Right lung (tissue), 5 donors: Measurements from ENCODE around the gene SMTNL1. TPM values are rescaled to one million over a fixed set of nuclear protein-coding genes. Genes with fewer than 3 reads are reported as not detected.

Source experiments
- DNase-seq, 2 donors: peaks; one replicate each; pipeline ENCODE4 v3.0.0-alpha.2; 2013
- polyA plus RNA-seq, 5 donors: library from polyadenylated mRNA; unstranded; fragments of 120-200 nt; gene quantifications; one replicate each; pipeline versions ENCODE4 v1.2.1 to v1.2.3, GENCODE V29; 2013; ENCODE audit warnings: inconsistent platforms in 1 of 5, low replicate concordance in 1 of 5; ENCODE audit not compliant: insufficient read length in 5 of 5, insufficient read depth in 1 of 5

The SMTNL1 gene
- polyA plus RNA-seq, 5 donors = 0.48 to 9.2 (median 0.59) TPM

DNA sequence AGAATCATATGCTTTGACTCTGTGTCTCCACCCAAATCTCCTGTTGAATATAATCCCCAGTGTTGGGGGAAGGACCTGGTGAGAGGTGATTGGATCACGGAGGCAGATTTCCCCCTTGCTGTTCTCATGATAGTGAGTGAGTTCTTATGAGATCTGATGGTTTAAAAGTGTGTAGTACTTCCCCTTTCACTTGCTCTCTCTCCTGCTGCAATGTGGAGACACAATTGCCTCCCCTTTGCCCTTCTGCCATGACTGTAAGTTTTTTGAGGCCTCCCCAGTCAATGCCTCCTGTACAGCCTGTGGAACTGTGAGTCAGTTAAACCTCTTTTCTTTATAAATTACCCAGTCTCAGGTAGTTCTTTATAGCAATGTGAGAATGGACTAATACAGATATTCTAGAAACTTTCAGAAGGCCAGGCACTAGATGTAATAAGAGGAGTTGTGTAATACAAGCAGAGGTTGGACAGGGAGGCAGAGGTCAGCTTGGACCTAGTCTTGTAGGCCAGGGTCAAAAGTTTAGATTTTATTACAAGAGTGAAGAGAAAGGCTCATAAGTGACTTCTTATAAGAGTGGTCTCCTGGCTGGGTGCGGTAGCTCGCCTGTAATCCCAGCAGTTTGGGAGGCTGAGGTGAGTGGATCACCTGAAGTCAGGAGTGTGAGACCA, 50.8 kb downstream of the SMTNL1 start:
- no peak for DNase-seq

DNA sequence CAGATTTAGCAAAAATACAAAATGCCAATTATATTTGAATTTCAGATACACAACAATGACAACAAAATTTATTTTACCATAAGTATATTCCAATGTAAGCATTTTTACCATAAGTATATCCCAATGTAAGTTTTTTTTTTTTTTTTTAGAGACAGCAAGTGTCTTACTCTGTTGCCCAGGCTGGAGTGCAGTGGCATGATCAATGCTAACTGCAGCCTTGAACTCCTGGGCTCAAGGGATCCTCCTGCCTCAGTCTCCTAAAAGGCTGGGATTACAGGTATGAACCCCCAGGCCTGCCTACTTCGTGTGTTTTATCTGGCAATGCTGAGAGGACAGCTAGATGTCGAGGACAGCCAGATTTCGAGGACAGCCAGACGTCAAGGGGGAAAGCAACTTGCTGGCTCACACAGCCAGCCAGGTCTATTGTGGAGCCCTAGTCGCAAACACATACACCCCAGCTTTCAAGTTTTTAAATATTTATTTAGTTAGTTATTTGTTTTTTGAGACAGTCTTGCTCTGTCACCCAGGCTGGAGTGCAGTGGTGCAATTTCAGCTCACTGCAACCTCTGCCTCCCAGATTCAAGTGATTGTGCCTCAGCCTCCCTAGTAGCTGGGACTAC, 59.0 kb downstream of the SMTNL1 start:
- DNase-seq = no peak

DNA sequence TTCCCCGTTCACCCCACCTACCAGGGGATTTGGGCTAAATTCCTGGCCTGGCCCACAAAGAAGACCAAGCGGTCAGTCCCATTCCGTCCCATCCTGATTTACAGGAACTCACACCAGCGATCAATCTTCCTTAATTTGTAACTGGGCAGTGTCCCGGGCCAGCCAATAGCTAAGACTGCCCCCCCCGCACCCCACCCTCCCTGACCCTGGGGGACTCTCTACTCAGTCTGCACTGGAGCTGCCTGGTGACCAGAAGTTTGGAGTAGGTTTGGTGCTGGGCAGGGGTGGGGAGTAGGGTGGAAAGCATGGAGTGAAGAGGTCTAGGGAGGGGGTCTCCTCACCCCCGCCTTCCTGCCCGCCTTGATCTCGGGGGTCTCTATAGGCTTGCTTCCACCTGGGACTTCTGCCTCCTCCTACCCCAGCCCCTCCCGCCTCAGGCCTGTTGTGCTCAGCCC, 60.1 kb downstream of the SMTNL1 start, which contains the start of gene SERPING1:
Gene SERPING1, plus strand, starts transcription at position 225 of the 455 bp plus-strand sequence. CDS start 586 bp downstream, outside the sequence.
- DNase-seq = peak; percentile 55

DNA sequence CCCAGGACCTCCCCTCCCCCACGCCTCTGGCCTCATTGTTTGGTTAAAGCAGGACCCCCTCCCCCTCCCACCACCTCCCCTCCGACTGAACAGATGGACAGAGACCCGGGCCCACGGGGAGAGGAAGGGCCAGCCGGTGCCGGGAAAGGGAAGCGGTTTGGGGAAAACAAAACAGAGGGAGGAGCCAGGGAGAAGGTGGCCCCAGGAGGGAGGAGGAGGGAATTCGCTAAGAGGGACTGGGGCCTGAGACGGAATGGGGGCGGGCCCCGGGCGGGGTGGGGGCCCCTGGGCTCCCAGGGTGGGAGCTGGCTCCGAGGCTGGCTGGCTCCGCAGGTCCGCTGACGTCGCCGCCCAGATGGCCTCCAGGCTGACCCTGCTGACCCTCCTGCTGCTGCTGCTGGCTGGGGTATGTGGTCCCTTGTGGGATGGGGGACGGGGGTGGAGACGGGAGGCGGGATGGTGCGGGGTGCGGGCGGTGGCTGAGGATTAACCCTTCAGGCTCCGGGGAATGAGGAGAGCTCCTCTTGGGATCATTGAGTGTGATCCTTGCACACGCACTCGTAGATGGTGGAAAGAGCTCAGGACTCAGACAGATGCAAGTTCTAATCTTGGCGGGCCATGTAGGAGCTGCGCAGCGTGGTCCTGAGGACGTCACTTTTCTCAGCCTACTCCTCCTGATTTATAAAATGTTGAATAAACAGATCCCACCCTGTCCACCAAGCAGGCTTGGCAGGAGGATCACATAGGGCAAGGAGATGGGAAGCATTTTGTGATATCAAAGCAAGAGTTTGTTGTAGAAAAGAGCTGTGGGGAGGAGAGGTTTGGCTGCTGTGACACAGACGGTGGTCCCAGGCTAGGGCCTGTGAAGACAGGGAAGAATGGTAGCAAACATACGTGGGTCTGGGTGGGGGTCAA, 60.8 kb downstream of the SMTNL1 start:
- DNase-seq = peak; percentile 87 to 91

DNA sequence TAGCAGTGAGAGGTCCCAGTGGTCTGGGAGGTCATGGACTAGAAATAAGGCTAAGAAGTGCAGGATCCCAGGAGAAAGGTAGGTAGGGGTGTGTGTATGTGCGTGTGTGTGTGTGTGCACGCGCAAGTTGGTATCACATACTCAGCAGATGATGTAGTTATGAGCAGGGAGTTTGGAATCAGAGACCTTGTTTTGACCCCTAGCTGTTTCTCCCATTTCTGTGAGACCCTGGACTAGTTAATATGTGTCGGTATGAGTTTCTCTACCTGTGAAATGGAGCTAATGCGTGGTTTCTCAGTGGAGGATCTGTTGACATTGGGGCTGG, 61.4 kb downstream of the SMTNL1 start:
- DNase-seq = peak in 1 of 2 donors; percentile 40

DNA sequence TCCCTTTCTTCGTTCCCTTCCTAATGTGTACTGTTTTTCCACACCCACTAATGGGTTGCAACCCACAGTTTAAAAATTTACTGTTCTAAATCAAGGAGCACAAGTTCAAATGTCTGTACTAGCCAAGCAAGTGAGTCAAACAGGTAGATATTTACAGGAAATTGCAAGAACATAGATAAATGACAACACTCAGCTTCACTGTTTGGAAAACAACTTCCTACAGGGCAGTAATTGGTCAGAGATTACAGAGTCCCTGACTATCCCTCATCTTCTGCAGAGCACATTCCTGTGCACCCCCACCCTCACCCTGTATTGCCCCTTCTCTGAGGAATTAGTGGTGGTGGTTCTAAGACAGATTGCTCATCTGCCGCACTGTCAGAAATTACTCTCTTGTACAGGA, 62.0 kb downstream of the SMTNL1 start:
- no peak for DNase-seq

Other genes starting within 250 kb of the SMTNL1 start
- 100 to 1,000 TPM; 100 to 159 (median 115) TPM for gene TNKS1BP1, start 212.6 kb upstream of the SMTNL1 start, polyA plus RNA-seq
- gene SSRP1, start 201.7 kb upstream of the SMTNL1 start, polyA plus RNA-seq = 100 to 1,000 TPM; 151 to 215 (median 166) TPM
- gene P2RX3, start 199.2 kb upstream of the SMTNL1 start, polyA plus RNA-seq = under 1 TPM in 4 of 5 donors, not detected in 1; 0.16 to 0.28 (median 0.23) TPM
- gene PRG3, start 156.4 kb upstream of the SMTNL1 start, polyA plus RNA-seq = 1 to 10 TPM in 2 of 5 donors, under 1 TPM in 3; 0.48 to 1.5 (median 0.77) TPM
- 1 to 10 TPM; 1.2 to 1.8 (median 1.3) TPM for gene PRG2, start 146.9 kb upstream of the SMTNL1 start, polyA plus RNA-seq
- gene SLC43A3, start 110.5 kb upstream of the SMTNL1 start, polyA plus RNA-seq = 10 to 100 TPM; 36.9 to 47.7 (median 39.3) TPM
- gene RTN4RL2, start 77.1 kb upstream of the SMTNL1 start, polyA plus RNA-seq = 1 to 10 TPM; 1.3 to 4.5 (median 1.6) TPM
- 10 to 100 TPM; 11.6 to 18.5 (median 16.7) TPM for gene SLC43A1, start 21.9 kb upstream of the SMTNL1 start, polyA plus RNA-seq
- gene TIMM10, start 6.8 kb upstream of the SMTNL1 start, polyA plus RNA-seq = 10 to 100 TPM; 33.3 to 42.0 (median 39.0) TPM
- 10 to 100 TPM; 59.0 to 78.7 (median 60.9) TPM for gene UBE2L6, start 30.1 kb downstream of the SMTNL1 start, polyA plus RNA-seq
- gene SERPING1, start 60.1 kb downstream of the SMTNL1 start, polyA plus RNA-seq = 100 to 1,000 TPM; 172 to 210 (median 183) TPM
- 1 to 10 TPM; 4.2 to 8.0 (median 6.5) TPM for gene YPEL4, start 112.3 kb downstream of the SMTNL1 start, polyA plus RNA-seq
- 10 to 100 TPM; 12.1 to 16.0 (median 12.8) TPM for gene CLP1, start 120.2 kb downstream of the SMTNL1 start, polyA plus RNA-seq
- gene ZDHHC5, start 130.5 kb downstream of the SMTNL1 start, polyA plus RNA-seq = 10 to 100 TPM; 38.9 to 44.5 (median 39.2) TPM
- 10 to 100 TPM; 14.3 to 22.5 (median 17.5) TPM for gene MED19, start 174.6 kb downstream of the SMTNL1 start, polyA plus RNA-seq
- 10 to 100 TPM; 94.4 to 98.6 (median 98.4) TPM for gene TMX2, start 175.0 kb downstream of the SMTNL1 start, polyA plus RNA-seq
- gene SELENOH, start 203.9 kb downstream of the SMTNL1 start, polyA plus RNA-seq = 100 to 1,000 TPM in 4 of 5 donors, 10 to 100 TPM in 1; 94.9 to 160 (median 119) TPM
- under 1 TPM; 0.24 to 0.48 (median 0.30) TPM for gene BTBD18, start 214.2 kb downstream of the SMTNL1 start, polyA plus RNA-seq
- gene CTNND1, start 224.2 kb downstream of the SMTNL1 start, polyA plus RNA-seq = 100 to 1,000 TPM; 207 to 286 (median 258) TPM